Dedifferentiated amniotic fluid mesenchymal stem cell (primary cell): ENCODE results near the gene MAF.

ENCODE experiments used
- DNase-seq: peaks from one replicate; pipeline ENCODE4 v3.0.0-alpha.2; 2016; ENCODE audit errors: extremely low spot score

MAF gene

GRCh38 chr16:79600638-79601091 lies at the start of gene MAF:
MAF (minus strand) TSS chr16:79600737; CDS start chr16:79599902, 835 bp downstream.
- DNase-seq, result peak; percentile 47

GRCh38 chr16:79648826-79649225 lies 48.3 kb upstream of the MAF start:
- no peak for DNase-seq

GRCh38 chr16:79647586-79647985 lies 47.0 kb upstream of the MAF start:
- DNase-seq, result no peak

GRCh38 chr16:79645701-79646100 lies 45.2 kb upstream of the MAF start:
- no peak for DNase-seq

- no peak for DNase-seq
These were observed 44.6 kb upstream of the MAF start for GRCh38 chr16:79644971-79645667.

- DNase-seq, result no peak
These were observed 42.1 kb upstream of the MAF start for GRCh38 chr16:79642652-79643051.

- no peak for DNase-seq
These were observed 40.2 kb upstream of the MAF start for GRCh38 chr16:79640513-79641360.

- DNase-seq, result no peak
These were observed 39.2 kb upstream of the MAF start for GRCh38 chr16:79639576-79640311.

GRCh38 chr16:79638386-79638785 lies 37.8 kb upstream of the MAF start:
- DNase-seq, result no peak

- no peak for DNase-seq
These were observed 35.0 kb upstream of the MAF start for GRCh38 chr16:79635488-79635887.

- DNase-seq, result no peak
These were observed 33.8 kb upstream of the MAF start for GRCh38 chr16:79634298-79634697.

- DNase-seq, result no peak
These were observed 31.8 kb upstream of the MAF start for GRCh38 chr16:79632289-79632688.

- no peak for DNase-seq
These were observed 28.5 kb upstream of the MAF start for GRCh38 chr16:79628988-79629387.

- no peak for DNase-seq
These were observed 28.0 kb upstream of the MAF start for GRCh38 chr16:79628501-79628975.

GRCh38 chr16:79627092-79627491 lies 26.6 kb upstream of the MAF start:
- DNase-seq, result no peak

GRCh38 chr16:79625738-79626137 lies 25.2 kb upstream of the MAF start:
- no peak for DNase-seq

GRCh38 chr16:79623824-79624223 lies 23.3 kb upstream of the MAF start:
- no peak for DNase-seq

- no peak for DNase-seq
These were observed 22.5 kb upstream of the MAF start for GRCh38 chr16:79623062-79623461.

- no peak for DNase-seq
These were observed 20.5 kb upstream of the MAF start for GRCh38 chr16:79621027-79621426.

GRCh38 chr16:79618692-79619050 lies 18.1 kb upstream of the MAF start:
- no peak for DNase-seq

GRCh38 chr16:79618041-79618691 lies 17.6 kb upstream of the MAF start:
- no peak for DNase-seq

GRCh38 chr16:79613009-79613408 lies 12.5 kb upstream of the MAF start:
- no peak for DNase-seq
